ENCODE measurements around the gene HAO1.

GRCh38 chr20:7897781-7898364 lies 42.4 kb downstream of the HAO1 start:
- no peak for TF ChIP-seq EZH2 (IDR thresholded peaks at IDR 0.05; ENCODE audit: borderline replicate concordance, low read length)
- no peak for TF ChIP-seq CTCF (IDR thresholded peaks at IDR 0.05; ENCODE audit: low read length)

Data from OCI-LY1 (cell line).